ENCODE data around the gene RAB6A.

RAB6A gene

GRCh38 chr11:73652046-73652730 lies 108.7 kb downstream of the RAB6A start:
- peak; percentile 95 for DNase-seq

GRCh38 chr11:73651661-73652045 lies 109.2 kb downstream of the RAB6A start:
- DNase-seq: no peak

- no peak for DNase-seq
These were observed 109.6 kb downstream of the RAB6A start for GRCh38 chr11:73651252-73651651.

GRCh38 chr11:73650400-73650799 lies 110.5 kb downstream of the RAB6A start:
- no peak for DNase-seq

- DNase-seq: no peak
These were observed 111.7 kb downstream of the RAB6A start for GRCh38 chr11:73649206-73649605.

GRCh38 chr11:73648571-73649046 lies 112.3 kb downstream of the RAB6A start:
- DNase-seq: peak; percentile 61

GRCh38 chr11:73648121-73648520 lies 112.8 kb downstream of the RAB6A start:
- DNase-seq: no peak

- DNase-seq: peak; percentile 93
These were observed 113.3 kb downstream of the RAB6A start for GRCh38 chr11:73647459-73648100.

- no peak for DNase-seq
These were observed 114.8 kb downstream of the RAB6A start, which contains the start of gene PLEKHB1 for GRCh38 chr11:73645972-73646631. PLEKHB1 (plus strand) TSS chr11:73646581; CDS start chr11:73646609, 28 bp downstream.

GRCh38 chr11:73645121-73645969 lies 115.5 kb downstream of the RAB6A start:
- DNase-seq: no peak

GRCh38 chr11:73641668-73642067 lies 119.2 kb downstream of the RAB6A start:
- no peak for DNase-seq

- DNase-seq: no peak
These were observed 120.3 kb downstream of the RAB6A start for GRCh38 chr11:73640592-73640991.

GRCh38 chr11:73637012-73637411 lies 123.9 kb downstream of the RAB6A start:
- DNase-seq: no peak

- no peak for DNase-seq
These were observed 124.6 kb downstream of the RAB6A start for GRCh38 chr11:73636249-73636648.

- DNase-seq: no peak
These were observed 125.2 kb downstream of the RAB6A start for GRCh38 chr11:73635721-73636120.

GRCh38 chr11:73633999-73634398 lies 126.9 kb downstream of the RAB6A start:
- no peak for DNase-seq

GRCh38 chr11:73632996-73633395 lies 127.9 kb downstream of the RAB6A start:
- DNase-seq: no peak

GRCh38 chr11:73629907-73630306 lies 131.0 kb downstream of the RAB6A start:
- no peak for DNase-seq

GRCh38 chr11:73625696-73626318 lies 135.1 kb downstream of the RAB6A start:
- DNase-seq: peak; percentile 50

Measured in NCI-H526 treated with DMSO at 0.1 percent for 48 hours (cell line).